ENCODE data around the gene PIK3CD. TPM values are rescaled to one million over a fixed set of nuclear protein-coding genes. Genes with fewer than 3 reads are reported as not detected.

PIK3CD gene
- total RNA-seq, 1 donor from 2014 or later = 4.7 TPM

GRCh38 chr1:9612871-9613624 is 38.5 kb upstream of the PIK3CD start:
- TF ChIP-seq CTCF (IDR thresholded peaks at IDR 0.05; ENCODE audit: unreplicated experiment) = no peak
- no peak overlapping the region for H3K27ac Mint-ChIP-seq
- no peak for DNase-seq (ENCODE audit: low spot score in 2 of 2, unreplicated experiment in 2 of 2)
- H3K27me3 Mint-ChIP-seq (ENCODE audit: low read depth) = no peaks in the 10 kb centered on the region
- no peak overlapping the region for H3K4me3 Mint-ChIP-seq
- no peaks in the 10 kb centered on the region for H3K4me1 Mint-ChIP-seq
- H3K9me3 Mint-ChIP-seq = no peaks in the 10 kb centered on the region
- H3K36me3 Mint-ChIP-seq = peaks cover 2% of the 10 kb centered on the region

- H3K4me3 Mint-ChIP-seq = no peak overlapping the region
- H3K4me1 Mint-ChIP-seq = no peaks in the 10 kb centered on the region
Measured at GRCh38 chr1:9613625-9614299, 37.8 kb upstream of the PIK3CD start.

GRCh38 chr1:9615316-9616063 is 36.0 kb upstream of the PIK3CD start:
- Mint-ChIP-seq H3K36me3 (peaks cover 2% of the 10 kb centered on the region), H3K4me1 (no peaks in the 10 kb centered on the region), H3K27me3 (ENCODE audit: low read depth) (peaks cover 5% of the 10 kb centered on the region), H3K9me3 (no peaks in the 10 kb centered on the region), H3K27ac (no peak overlapping the region), H3K4me3 (no peak overlapping the region)
- no peak for TF ChIP-seq CTCF (IDR thresholded peaks at IDR 0.05; ENCODE audit: unreplicated experiment)
- no peak for DNase-seq (ENCODE audit: low spot score in 2 of 2, unreplicated experiment in 2 of 2)

More at GRCh38 chr1:9613625-9614299, 37.8 kb upstream of the PIK3CD start:
- Mint-ChIP-seq H3K27me3 (ENCODE audit: low read depth) (peaks cover under 1% of the 10 kb centered on the region), H3K36me3 (peaks cover 2% of the 10 kb centered on the region), H3K27ac (no peak overlapping the region), H3K9me3 (no peaks in the 10 kb centered on the region)
- TF ChIP-seq CTCF (IDR thresholded peaks at IDR 0.05; ENCODE audit: unreplicated experiment) = no peak
- DNase-seq (ENCODE audit: low spot score in 2 of 2, unreplicated experiment in 2 of 2) = no peak

- H3K27ac Mint-ChIP-seq = no peak overlapping the region
- peaks cover 8% of the 10 kb centered on the region for H3K27me3 Mint-ChIP-seq (ENCODE audit: low read depth)
- no peaks in the 10 kb centered on the region for H3K9me3 Mint-ChIP-seq
- TF ChIP-seq CTCF (IDR thresholded peaks at IDR 0.05; ENCODE audit: unreplicated experiment) = no peak
- no peaks in the 10 kb centered on the region for H3K36me3 Mint-ChIP-seq
- H3K4me3 Mint-ChIP-seq = no peak overlapping the region
- no peak for DNase-seq (ENCODE audit: low spot score in 2 of 2, unreplicated experiment in 2 of 2)
- no peaks in the 10 kb centered on the region for H3K4me1 Mint-ChIP-seq
Measured at GRCh38 chr1:9618909-9619679, 32.4 kb upstream of the PIK3CD start.

GRCh38 chr1:9621032-9621431 is 30.5 kb upstream of the PIK3CD start:
- no peak for TF ChIP-seq CTCF (IDR thresholded peaks at IDR 0.05; ENCODE audit: unreplicated experiment)
- H3K4me3 Mint-ChIP-seq = no peak overlapping the region
- no peaks in the 10 kb centered on the region for H3K9me3 Mint-ChIP-seq
- no peaks in the 10 kb centered on the region for H3K36me3 Mint-ChIP-seq
- no peak overlapping the region for H3K27ac Mint-ChIP-seq
- peaks cover 17% of the 10 kb centered on the region for H3K27me3 Mint-ChIP-seq (ENCODE audit: low read depth)
- H3K4me1 Mint-ChIP-seq = no peaks in the 10 kb centered on the region
- DNase-seq (ENCODE audit: low spot score in 2 of 2, unreplicated experiment in 2 of 2) = no peak

Data from mesothelial cell of epicardium (in vitro differentiated cells).